Lower leg skin (tissue), 4 donors: Measurements from ENCODE around the gene PARM1. TPM values are rescaled to one million over a fixed set of nuclear protein-coding genes. Genes with fewer than 3 reads are reported as not detected.

Source experiments
- DNase-seq, 2 donors: peaks; one replicate each; pipeline ENCODE4 v3.0.0-alpha.2; 2019; ENCODE audit warnings: low spot score in 2 of 2
- H3K4me3 ChIP-seq: fragments of 200-600 bp; sonication (generic); 2 replicates; pipeline ENCODE4 v1.5.1; 2017; ENCODE audit warnings: mild to moderate bottlenecking, low read depth; ENCODE audit not compliant: poor library complexity, severe bottlenecking
- CTCF ChIP-seq, 3 donors: fragments of 450-650 bp; IDR thresholded peaks; one replicate each; pipeline ENCODE4 v1.5.1; 2016; ENCODE audit warnings: antibody characterized with exemption in 3 of 3, mild to moderate bottlenecking in 3 of 3, moderate library complexity in 2 of 3
- POLR2A ChIP-seq, 2 donors: fragments of 450-650 bp; IDR thresholded peaks; one replicate each; pipeline ENCODE4 v1.6.1; 2016 to 2017; ENCODE audit warnings: antibody characterized with exemption in 2 of 2, mild to moderate bottlenecking in 1 of 2, moderate library complexity in 1 of 2
- WGBS, 2 donors: methylation state at CpG; one replicate each; pipeline ENCODE4 v1.1.5; 2018; 5-methylcytosine and 5-hydroxymethylcytosine counted together
- intact Hi-C: fragments of 100-400 bp; cut with DNase I; formaldehyde crosslinking; loops from one replicate; pipeline ENCODE4 v1.15.0; 2023; ENCODE audit warnings: low total_unique reads
- total RNA-seq, 4 donors: library from RNA; depleted of rRNA; stranded (reverse); fragments of >200 nt; gene quantifications; one replicate each; pipeline ENCODE4 v1.1.0, GENCODE V29; 2016

Gene PARM1
- total RNA-seq, 4 donors from 2014 or later = 7.1 to 28.0 (median 10.9) TPM

- TF ChIP-seq CTCF (IDR thresholded peaks at IDR 0.05) = no peak
- TF ChIP-seq POLR2A (IDR thresholded peaks at IDR 0.05) = no peak
- WGBS, 2 donors = 73 to 80% methylated on average over 6 of the region's 6 CpGs
- intact Hi-C loops = no loop called here
- H3K4me3 ChIP-seq = no peak overlapping the region
- no peak for DNase-seq
Observed at GRCh38 chr4:74919783-74920182, 13.1 kb upstream of the PARM1 start.

DNA sequence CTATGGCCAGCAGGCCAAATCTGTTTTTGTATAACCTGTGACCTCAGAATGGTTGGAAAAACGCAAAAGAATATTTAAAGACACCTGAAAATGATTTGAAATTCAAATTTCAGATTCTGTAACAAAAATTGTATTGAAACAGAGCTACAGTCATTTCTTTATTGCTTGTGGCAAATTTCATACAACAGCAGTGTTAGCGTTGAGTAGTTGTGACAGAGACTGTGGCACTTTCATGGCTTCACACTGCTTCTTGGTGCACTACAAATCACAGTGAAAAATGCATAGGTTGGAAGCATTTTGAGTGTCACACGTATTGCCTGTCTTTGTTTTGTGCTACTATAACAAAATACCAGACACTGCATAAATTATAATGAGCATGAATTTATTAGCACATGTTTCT lies 12.2 kb upstream of the PARM1 start:
- H3K4me3 ChIP-seq = no peak overlapping the region
- intact Hi-C loops = no loop called here
- 64 to 69% methylated on average over 3 of the region's 3 CpGs for WGBS, 2 donors
- DNase-seq = no peak
- TF ChIP-seq CTCF (IDR thresholded peaks at IDR 0.05) = no peak
- TF ChIP-seq POLR2A (IDR thresholded peaks at IDR 0.05) = no peak

DNA sequence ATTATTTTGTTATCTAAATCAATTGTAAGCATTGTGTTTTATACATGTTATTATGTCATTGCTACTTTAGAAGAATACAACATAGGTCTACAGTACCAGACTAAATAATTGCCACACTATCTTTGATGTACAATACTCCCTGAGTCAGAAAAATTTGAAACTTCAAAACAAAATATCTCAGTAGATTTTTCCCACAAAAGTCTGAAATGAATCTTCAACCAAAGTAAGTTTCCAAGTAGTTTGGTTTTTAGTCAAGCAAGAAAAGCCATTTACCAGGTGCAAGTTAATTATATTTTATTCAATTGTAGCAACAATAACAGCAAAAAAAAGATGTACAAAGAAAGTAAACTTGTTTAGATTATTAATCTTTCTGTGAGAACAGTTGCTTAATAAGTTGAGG lies 11.4 kb upstream of the PARM1 start:
- H3K4me3 ChIP-seq = no peak overlapping the region
- TF ChIP-seq CTCF (IDR thresholded peaks at IDR 0.05) (no peak), POLR2A (IDR thresholded peaks at IDR 0.05) (no peak)
- intact Hi-C loops = no loop called here
- DNase-seq = no peak

DNA sequence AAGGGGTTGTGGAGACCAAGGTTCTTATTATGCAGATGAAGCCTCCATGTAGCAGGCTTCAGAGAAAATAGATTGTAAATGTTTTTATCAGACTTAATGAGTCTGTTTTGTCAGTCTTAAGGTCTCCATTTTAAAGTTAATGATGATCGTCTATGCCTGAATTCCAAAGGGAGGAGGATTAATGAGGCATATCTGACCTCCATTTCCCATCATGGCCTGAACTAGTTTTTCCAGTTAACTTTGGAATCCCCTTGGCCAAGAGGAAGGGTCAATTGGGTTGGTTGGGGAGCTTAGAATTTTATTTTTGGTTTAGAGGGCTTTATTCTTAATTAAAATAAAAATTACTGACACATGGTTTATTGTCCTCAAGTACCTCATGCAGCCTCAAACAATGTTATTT lies 6.9 kb upstream of the PARM1 start:
- 57 to 79% methylated on average over 1 of the region's 1 CpG for WGBS, 2 donors

DNA sequence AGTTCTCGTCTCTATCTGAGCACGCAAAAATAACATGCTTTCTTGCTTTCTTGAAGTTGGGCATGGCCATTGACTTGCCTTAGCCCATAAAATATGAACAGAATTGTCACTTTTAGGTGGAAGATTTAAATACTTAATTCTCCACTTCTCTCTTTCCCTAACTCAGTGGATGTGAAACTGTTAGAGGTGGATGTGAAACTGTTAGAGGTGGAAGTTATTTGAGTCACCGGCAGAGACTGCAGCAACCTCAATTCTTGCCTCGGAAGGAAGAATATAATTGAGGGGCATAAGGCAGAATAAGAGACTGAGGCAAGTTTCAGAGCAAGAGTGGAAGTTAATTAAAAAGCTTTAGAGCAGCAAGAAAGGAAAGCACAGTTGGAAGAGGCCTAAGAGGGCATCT lies 2.8 kb upstream of the PARM1 start:
- no peak overlapping the region for H3K4me3 ChIP-seq
- no peak for TF ChIP-seq POLR2A (IDR thresholded peaks at IDR 0.05)
- no peak for TF ChIP-seq CTCF (IDR thresholded peaks at IDR 0.05)
- intact Hi-C loops = no loop called here
- 83 to 88% methylated on average over 4 of the region's 4 CpGs for WGBS, 2 donors
- DNase-seq = no peak

More for the DNA sequence above, 6.9 kb upstream of the PARM1 start:
- H3K4me3 ChIP-seq = no peak overlapping the region
- intact Hi-C loops = no loop called here
- DNase-seq = no peak
- TF ChIP-seq CTCF (IDR thresholded peaks at IDR 0.05) = no peak
- no peak for TF ChIP-seq POLR2A (IDR thresholded peaks at IDR 0.05)

DNA sequence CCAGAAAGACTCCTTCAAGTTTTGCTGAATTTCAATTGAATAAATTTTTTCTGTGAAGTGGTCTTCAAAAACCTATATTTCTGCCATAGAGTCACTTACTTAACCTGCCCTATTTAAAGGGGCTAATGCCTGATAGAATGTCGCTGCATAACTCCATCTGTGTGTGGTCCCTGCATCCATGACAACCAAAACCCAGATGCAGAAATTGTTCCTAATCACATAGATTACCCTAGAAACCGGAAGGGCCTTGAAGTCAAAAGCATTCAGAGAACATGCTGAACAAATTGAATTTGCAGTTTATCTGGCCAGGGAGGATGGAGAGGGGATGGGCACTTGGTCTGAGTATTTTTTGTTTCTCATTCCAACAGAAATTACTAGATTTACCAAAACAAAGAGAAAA lies 1.5 kb upstream of the PARM1 start:
- 61 to 81% methylated on average over 2 of the region's 2 CpGs for WGBS, 2 donors
- no peak for TF ChIP-seq POLR2A (IDR thresholded peaks at IDR 0.05)
- no peak for TF ChIP-seq CTCF (IDR thresholded peaks at IDR 0.05)
- H3K4me3 ChIP-seq = no peak overlapping the region
- DNase-seq = no peak
- intact Hi-C loops = no loop called here
